ENCODE data around the gene PMEL.

PMEL gene

DNA sequence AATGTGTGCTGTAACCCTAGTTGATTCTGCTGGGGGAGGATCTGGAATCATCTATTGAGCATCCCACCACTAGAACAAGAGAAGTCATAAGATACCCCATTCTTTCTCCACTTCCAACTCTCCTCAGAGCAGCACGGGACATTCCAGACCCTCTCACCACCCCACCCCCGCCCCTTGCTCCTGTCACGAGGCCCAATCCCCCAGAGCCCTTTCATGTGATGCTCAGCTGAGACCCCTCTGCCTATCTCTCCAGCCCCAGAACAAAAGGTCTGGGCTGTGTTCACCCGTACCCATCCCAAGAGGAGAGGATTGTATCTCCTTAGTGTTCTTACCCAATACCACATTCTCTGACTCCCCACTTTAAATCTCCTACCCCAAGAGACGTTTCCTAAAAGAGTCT lies 602 bp downstream of the PMEL start:
- H2AFZ ChIP-seq, result no peak overlapping the region
- H3K27ac ChIP-seq, result no peak overlapping the region
- H3K9me3 ChIP-seq (ENCODE audit: control insufficient read depth, low read length), result no peaks in the 10 kb centered on the region
- H3K4me2 ChIP-seq (ENCODE audit: low read length), result no peak overlapping the region
- H3K4me1 ChIP-seq, result peaks cover 16% of the 10 kb centered on the region
- H3K9ac ChIP-seq, result no peak overlapping the region
- H3K27me3 ChIP-seq (ENCODE audit: control insufficient read depth, insufficient read depth, low read length), result no peaks in the 10 kb centered on the region
- TF ChIP-seq CTCF (IDR thresholded peaks at IDR 0.05), result no peak
- no peaks in the 10 kb centered on the region for H3K36me3 ChIP-seq (ENCODE audit: control insufficient read depth, insufficient read depth, low read length)
- no peak overlapping the region for H3K4me3 ChIP-seq (ENCODE audit: low read depth, low read length)
- no peaks in the 10 kb centered on the region for H3K79me2 ChIP-seq

- H3K27me3 ChIP-seq (ENCODE audit: control insufficient read depth, insufficient read depth, low read length), result no peaks in the 10 kb centered on the region
- H3K4me3 ChIP-seq (ENCODE audit: low read depth, low read length), result no peak overlapping the region
- H3K9ac ChIP-seq, result no peak overlapping the region
- TF ChIP-seq CTCF (IDR thresholded peaks at IDR 0.05), result no peak
- no peaks in the 10 kb centered on the region for H3K36me3 ChIP-seq (ENCODE audit: control insufficient read depth, insufficient read depth, low read length)
- H3K4me1 ChIP-seq, result peaks cover 16% of the 10 kb centered on the region
- no peaks in the 10 kb centered on the region for H3K79me2 ChIP-seq
- H3K27ac ChIP-seq, result no peak overlapping the region
- no peaks in the 10 kb centered on the region for H3K9me3 ChIP-seq (ENCODE audit: control insufficient read depth, low read length)
- H3K4me2 ChIP-seq (ENCODE audit: low read length), result no peak overlapping the region
- H2AFZ ChIP-seq, result no peak overlapping the region
These were observed 2.1 kb downstream of the PMEL start for GRCh38 chr12:55963760-55964159.

DNA sequence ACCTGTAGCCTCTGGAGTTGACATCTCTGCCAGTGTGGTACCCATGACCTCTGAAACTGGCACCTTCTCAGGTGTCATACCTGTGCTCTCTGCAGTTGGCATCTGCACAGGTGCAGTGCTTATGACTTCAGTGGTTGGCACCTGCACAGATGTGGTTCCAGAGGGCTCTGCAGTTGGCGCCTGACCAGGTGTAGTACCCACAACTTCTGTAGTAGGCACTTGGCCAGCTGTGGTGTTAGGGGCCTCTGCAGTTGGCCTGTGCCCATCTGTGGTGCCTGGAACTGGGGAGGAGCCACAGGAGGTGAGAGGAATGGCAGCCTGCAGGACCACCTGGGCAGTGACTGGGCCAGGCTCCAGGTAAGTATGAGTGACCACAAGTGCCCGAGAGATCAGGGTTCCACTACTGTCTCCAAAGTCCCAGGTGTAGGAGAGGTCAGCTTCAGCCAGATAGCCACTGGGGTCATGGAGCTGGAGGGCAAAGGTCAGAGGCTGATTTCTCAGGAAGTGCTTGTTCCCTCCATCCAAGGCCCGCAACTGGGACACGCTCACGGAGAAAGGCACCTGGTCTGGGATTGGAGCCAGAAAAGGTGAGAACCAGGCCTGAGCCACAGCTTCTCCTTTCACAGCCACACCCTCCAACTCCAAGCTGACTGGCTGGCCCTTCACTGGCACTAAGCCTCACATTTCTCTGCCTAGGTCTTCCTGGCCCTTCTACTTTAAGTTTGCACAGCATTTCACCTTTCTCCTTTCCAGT lies 8.6 kb downstream of the PMEL start:
- no peaks in the 10 kb centered on the region for H3K79me2 ChIP-seq
- H3K9ac ChIP-seq, result no peak overlapping the region
- H3K27me3 ChIP-seq (ENCODE audit: control insufficient read depth, insufficient read depth, low read length), result no peaks in the 10 kb centered on the region
- no peak for TF ChIP-seq CTCF (IDR thresholded peaks at IDR 0.05)
- H3K9me3 ChIP-seq (ENCODE audit: control insufficient read depth, low read length), result no peaks in the 10 kb centered on the region
- peak overlapping the region; percentile 51 for H2AFZ ChIP-seq
- peak overlapping the region; percentile 20 for H3K27ac ChIP-seq
- H3K36me3 ChIP-seq (ENCODE audit: control insufficient read depth, insufficient read depth, low read length), result no peaks in the 10 kb centered on the region
- no peak overlapping the region for H3K4me2 ChIP-seq (ENCODE audit: low read length)
- H3K4me3 ChIP-seq (ENCODE audit: low read depth, low read length), result no peak overlapping the region
- H3K4me1 ChIP-seq, result peaks cover 7% of the 10 kb centered on the region

DNA sequence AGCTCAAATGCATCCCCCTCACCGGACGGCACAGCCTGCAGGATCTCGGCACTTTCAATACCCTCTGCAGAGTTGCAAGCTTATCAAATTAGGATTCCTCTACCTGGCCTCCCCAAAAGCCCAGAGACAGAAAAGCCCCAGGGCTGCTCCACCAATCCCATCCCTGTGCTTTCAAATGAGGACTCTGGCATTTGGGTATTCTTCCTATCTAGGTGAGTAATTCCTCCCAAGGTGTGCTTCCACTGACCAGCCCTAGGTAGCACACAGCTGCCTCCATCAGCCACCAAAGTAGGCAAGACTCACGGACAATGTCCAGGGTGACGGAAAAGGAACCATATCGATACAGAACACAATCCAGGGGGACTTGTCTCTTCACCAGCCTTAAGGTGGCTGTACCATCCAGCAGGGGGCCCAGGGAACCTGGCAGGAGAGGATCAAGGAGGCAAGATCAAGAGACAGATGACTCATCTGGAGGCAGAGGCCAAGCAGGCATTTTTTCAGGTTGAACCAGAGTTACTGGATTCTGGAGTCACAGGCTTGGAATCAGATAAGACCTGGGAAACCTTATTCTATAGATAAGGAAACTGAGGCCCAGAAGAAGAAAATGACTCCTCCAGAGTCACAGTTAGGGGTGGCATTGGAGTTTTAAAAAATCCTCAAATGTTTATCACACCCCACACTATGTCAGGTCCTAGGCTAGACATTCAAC lies 9.9 kb downstream of the PMEL start:
- no peak for TF ChIP-seq CTCF (IDR thresholded peaks at IDR 0.05)
- H3K9ac ChIP-seq, result no peak overlapping the region
- H3K4me2 ChIP-seq (ENCODE audit: low read length), result no peak overlapping the region
- H3K9me3 ChIP-seq (ENCODE audit: control insufficient read depth, low read length), result no peaks in the 10 kb centered on the region
- no peak overlapping the region for H2AFZ ChIP-seq
- no peak overlapping the region for H3K4me3 ChIP-seq (ENCODE audit: low read depth, low read length)
- H3K79me2 ChIP-seq, result no peaks in the 10 kb centered on the region
- H3K27ac ChIP-seq, result no peak overlapping the region
- no peaks in the 10 kb centered on the region for H3K27me3 ChIP-seq (ENCODE audit: control insufficient read depth, insufficient read depth, low read length)
- H3K36me3 ChIP-seq (ENCODE audit: control insufficient read depth, insufficient read depth, low read length), result no peaks in the 10 kb centered on the region
- H3K4me1 ChIP-seq, result peaks cover 7% of the 10 kb centered on the region

Data from parathyroid adenoma (tissue), 2 donors.